ENCODE data around the gene TOP2A.
"Not testable (repeated sequence)": the region's sequence is repeated elsewhere in the genome, so short reads cannot be mapped to it uniquely, and the experiment has no call there.

Gene TOP2A

DNA sequence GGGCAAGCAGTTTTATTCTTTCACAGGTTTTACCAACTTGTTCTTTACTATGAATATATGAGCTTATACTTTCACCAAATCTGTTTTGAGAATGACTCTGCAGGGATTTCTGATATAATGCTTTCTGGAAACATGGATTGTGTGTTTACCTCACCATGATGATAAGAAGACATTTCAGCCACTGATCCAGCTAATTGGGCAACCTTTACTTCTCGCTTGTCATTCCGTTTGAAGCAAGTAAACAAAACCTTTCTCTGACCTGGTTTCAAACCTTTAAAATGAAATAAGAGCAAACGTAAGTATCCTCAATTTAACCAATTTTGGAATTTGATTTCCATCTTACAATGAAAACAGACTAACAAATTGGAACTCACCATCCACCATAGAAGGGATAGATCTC, 13.7 kb downstream of the TOP2A start:
- TF ChIP-seq, protein P1, sequence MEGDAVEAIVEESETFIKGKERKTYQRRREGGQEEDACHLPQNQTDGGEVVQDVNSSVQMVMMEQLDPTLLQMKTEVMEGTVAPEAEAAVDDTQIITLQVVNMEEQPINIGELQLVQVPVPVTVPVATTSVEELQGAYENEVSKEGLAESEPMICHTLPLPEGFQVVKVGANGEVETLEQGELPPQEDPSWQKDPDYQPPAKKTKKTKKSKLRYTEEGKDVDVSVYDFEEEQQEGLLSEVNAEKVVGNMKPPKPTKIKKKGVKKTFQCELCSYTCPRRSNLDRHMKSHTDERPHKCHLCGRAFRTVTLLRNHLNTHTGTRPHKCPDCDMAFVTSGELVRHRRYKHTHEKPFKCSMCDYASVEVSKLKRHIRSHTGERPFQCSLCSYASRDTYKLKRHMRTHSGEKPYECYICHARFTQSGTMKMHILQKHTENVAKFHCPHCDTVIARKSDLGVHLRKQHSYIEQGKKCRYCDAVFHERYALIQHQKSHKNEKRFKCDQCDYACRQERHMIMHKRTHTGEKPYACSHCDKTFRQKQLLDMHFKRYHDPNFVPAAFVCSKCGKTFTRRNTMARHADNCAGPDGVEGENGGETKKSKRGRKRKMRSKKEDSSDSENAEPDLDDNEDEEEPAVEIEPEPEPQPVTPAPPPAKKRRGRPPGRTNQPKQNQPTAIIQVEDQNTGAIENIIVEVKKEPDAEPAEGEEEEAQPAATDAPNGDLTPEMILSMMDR (IDR thresholded peaks at IDR 0.05), result no peak
- Histone ChIP-seq H3K27ac (no peak overlapping the region), H3K4me2 (ENCODE audit: low read length) (no peak overlapping the region), H3K79me2 (no peaks in the 10 kb centered on the region), H3K9me3 (ENCODE audit: control insufficient read depth, low read length) (no peaks in the 10 kb centered on the region), H3K4me3 (ENCODE audit: low read depth, low read length) (no peak overlapping the region), H3K36me3 (ENCODE audit: control insufficient read depth, insufficient read depth, low read length) (no peaks in the 10 kb centered on the region), H3K27me3 (ENCODE audit: control insufficient read depth, insufficient read depth, low read length) (no peaks in the 10 kb centered on the region), H3K4me1 (no peaks in the 10 kb centered on the region), H3K9ac (no peak overlapping the region), H2AFZ (no peak overlapping the region)

DNA sequence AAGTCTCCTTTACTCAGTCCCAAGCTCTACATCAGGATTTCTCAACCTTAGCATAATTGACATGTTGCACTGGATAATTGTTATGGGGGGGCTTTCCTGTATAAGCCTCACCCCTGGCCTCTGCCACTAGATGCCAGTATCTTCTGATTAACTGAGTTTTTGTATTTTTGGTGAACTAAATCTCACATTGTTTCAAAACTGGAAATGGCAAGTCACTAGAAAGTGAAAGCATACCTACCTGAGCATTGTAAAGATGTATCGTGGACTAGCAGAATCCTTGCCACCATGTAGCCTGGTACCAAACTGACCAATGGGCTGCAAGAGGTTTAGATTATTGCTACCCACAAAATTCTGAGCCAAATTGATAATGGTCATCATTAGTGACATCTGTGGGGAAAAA, 15.0 kb downstream of the TOP2A start:
- no peak overlapping the region for H3K9ac ChIP-seq
- no peaks in the 10 kb centered on the region for H3K9me3 ChIP-seq (ENCODE audit: control insufficient read depth, low read length)
- no peak overlapping the region for H2AFZ ChIP-seq
- H3K4me1 ChIP-seq, result no peaks in the 10 kb centered on the region
- no peak overlapping the region for H3K27ac ChIP-seq
- no peaks in the 10 kb centered on the region for H3K36me3 ChIP-seq (ENCODE audit: control insufficient read depth, insufficient read depth, low read length)
- H3K79me2 ChIP-seq, result no peaks in the 10 kb centered on the region
- TF ChIP-seq, protein P1 (IDR thresholded peaks at IDR 0.05), result no peak
- H3K27me3 ChIP-seq (ENCODE audit: control insufficient read depth, insufficient read depth, low read length), result no peaks in the 10 kb centered on the region
- H3K4me3 ChIP-seq (ENCODE audit: low read depth, low read length), result no peak overlapping the region
- H3K4me2 ChIP-seq (ENCODE audit: low read length), result no peak overlapping the region

DNA sequence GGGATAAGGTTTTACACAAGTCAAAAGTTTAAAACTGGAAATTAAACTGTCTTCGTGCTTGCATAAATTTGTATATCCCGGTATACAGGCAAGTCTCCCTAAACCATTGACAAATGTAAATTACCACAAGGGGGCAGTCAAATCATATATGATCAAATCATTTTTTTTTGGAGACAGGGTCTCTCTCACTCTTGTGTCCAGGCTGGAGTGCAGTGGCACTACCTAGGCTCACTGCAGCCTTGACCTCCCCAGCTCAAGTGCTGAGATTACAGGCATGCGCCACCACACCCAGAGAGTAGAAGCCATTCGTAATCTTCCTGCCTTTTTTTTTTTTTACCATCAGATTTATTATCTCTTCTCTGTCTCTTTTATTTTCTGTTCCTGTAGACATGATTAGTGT, 18.5 kb downstream of the TOP2A start:
- Histone ChIP-seq H3K36me3 (ENCODE audit: control insufficient read depth, insufficient read depth, low read length) (no peaks in the 10 kb centered on the region), H2AFZ (no peak overlapping the region), H3K9ac (no peak overlapping the region), H3K79me2 (no peaks in the 10 kb centered on the region), H3K4me1 (no peaks in the 10 kb centered on the region), H3K9me3 (ENCODE audit: control insufficient read depth, low read length) (no peaks in the 10 kb centered on the region), H3K4me3 (ENCODE audit: low read depth, low read length) (no peak overlapping the region), H3K27me3 (ENCODE audit: control insufficient read depth, insufficient read depth, low read length) (no peaks in the 10 kb centered on the region), H3K4me2 (ENCODE audit: low read length) (no peak overlapping the region), H3K27ac (no peak overlapping the region)
- TF ChIP-seq, protein P1 (IDR thresholded peaks at IDR 0.05), result peak; percentile 53

DNA sequence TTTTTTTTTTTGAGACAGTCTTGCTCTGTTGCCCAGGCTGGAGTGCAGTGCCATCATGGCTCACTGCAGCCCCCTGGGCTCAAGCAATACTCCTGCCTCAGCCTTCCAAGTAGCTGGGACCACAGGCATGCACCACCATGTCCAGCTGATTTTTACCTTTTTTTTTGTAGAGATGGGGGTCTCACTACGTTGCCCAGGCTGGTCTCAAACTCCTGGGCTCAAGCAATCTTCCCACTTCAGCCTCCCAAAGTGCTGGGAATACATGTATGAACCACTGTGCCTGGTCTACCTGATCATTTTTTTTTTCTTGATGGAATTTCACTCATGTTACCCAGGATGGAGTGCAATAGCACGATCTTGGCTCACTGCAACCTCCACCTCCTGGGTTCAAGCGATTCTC, 31.1 kb downstream of the TOP2A start:
- not testable (repeated sequence) for H3K9me3 ChIP-seq (ENCODE audit: control insufficient read depth, low read length); H2AFZ ChIP-seq; H3K27me3 ChIP-seq (ENCODE audit: control insufficient read depth, insufficient read depth, low read length); H3K9ac ChIP-seq; H3K36me3 ChIP-seq (ENCODE audit: control insufficient read depth, insufficient read depth, low read length); H3K4me1 ChIP-seq; H3K27ac ChIP-seq; H3K4me2 ChIP-seq (ENCODE audit: low read length); H3K4me3 ChIP-seq (ENCODE audit: low read depth, low read length); H3K79me2 ChIP-seq

DNA sequence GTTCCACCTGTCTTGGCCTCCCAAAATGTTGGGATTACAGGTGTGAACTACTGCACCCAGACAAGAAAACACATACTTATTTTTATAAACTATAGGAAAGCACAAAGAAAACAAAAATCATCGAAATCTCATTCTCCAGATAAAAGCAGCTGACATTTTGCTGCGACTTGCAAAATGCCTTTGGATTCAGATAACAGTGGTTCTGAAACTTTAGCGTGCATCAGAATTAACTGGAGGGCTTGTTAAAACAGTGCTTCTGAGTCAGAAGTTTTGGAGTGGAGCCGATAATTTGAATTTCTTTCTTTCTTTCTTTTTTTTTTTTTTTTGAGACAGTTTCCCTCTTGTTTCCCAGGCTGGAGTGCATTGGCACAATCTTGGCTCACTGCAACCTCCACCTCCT, 35.4 kb downstream of the TOP2A start:
- no peaks in the 10 kb centered on the region for H3K4me1 ChIP-seq
- no peaks in the 10 kb centered on the region for H3K9me3 ChIP-seq (ENCODE audit: control insufficient read depth, low read length)
- H3K4me2 ChIP-seq (ENCODE audit: low read length), result no peak overlapping the region
- H2AFZ ChIP-seq, result no peak overlapping the region
- H3K27ac ChIP-seq, result no peak overlapping the region
- H3K79me2 ChIP-seq, result no peaks in the 10 kb centered on the region
- TF ChIP-seq, protein P1 (IDR thresholded peaks at IDR 0.05), result no peak
- no peak overlapping the region for H3K4me3 ChIP-seq (ENCODE audit: low read depth, low read length)
- no peak overlapping the region for H3K9ac ChIP-seq
- no peaks in the 10 kb centered on the region for H3K27me3 ChIP-seq (ENCODE audit: control insufficient read depth, insufficient read depth, low read length)
- no peaks in the 10 kb centered on the region for H3K36me3 ChIP-seq (ENCODE audit: control insufficient read depth, insufficient read depth, low read length)

Data from parathyroid adenoma (tissue), 2 donors.